MM.1S (cell line): ENCODE results near the gene FAM83F.
A peak's percentile ranks its signal among the peaks of the same experiment; 100 is the strongest.

Source experiments
- DNase-seq: peaks from one replicate; pipeline ENCODE4 v3.0.0-alpha.2; 2015
- H2AFZ ChIP-seq: fragments of 300-600 bp; sonication (generic); 2 replicates; pipeline ENCODE4 v1.6.0; 2016; ENCODE audit warnings: antibody characterized with exemption, low read length
- H3F3A ChIP-seq: fragments of 300-600 bp; sonication (generic); 2 replicates; pipeline ENCODE4 v1.6.1; 2016; ENCODE audit warnings: mild to moderate bottlenecking, antibody characterized with exemption, low read length, moderate library complexity, mixed read lengths; ENCODE audit not compliant: insufficient read depth
- H3K27ac ChIP-seq: fragments of 300-600 bp; sonication (generic); 2 replicates; pipeline ENCODE4 v1.5.1; 2016; ENCODE audit warnings: mild to moderate bottlenecking, low read length
- H3K27me3 ChIP-seq: fragments of 300-600 bp; sonication (generic); replicated peaks from 2 replicates; pipeline ENCODE4 v1.6.0; 2016; ENCODE audit warnings: low read length; ENCODE audit not compliant: insufficient read depth
- H3K36me3 ChIP-seq: fragments of 300-600 bp; sonication (generic); replicated peaks from 2 replicates; pipeline ENCODE4 v1.6.1; 2016; ENCODE audit warnings: mild to moderate bottlenecking, low read length, mixed read lengths; ENCODE audit not compliant: insufficient read depth
- H3K4me1 ChIP-seq: fragments of 300-600 bp; sonication (generic); 2 replicates; pipeline ENCODE4 v1.6.1; 2016; ENCODE audit warnings: low read length, mixed read lengths
- H3K4me2 ChIP-seq: fragments of 300-600 bp; sonication (generic); 2 replicates; pipeline ENCODE4 v1.6.0; 2016; ENCODE audit warnings: low read depth, low read length
- H3K4me3 ChIP-seq: fragments of 300-600 bp; sonication (generic); 2 replicates; pipeline ENCODE4 v1.5.1; 2016; ENCODE audit warnings: low read length, mixed read lengths
- H3K79me2 ChIP-seq: fragments of 300-600 bp; sonication (generic); 2 replicates; pipeline ENCODE4 v1.6.1; 2016; ENCODE audit warnings: mixed run types, low read length, mixed read lengths
- H3K9ac ChIP-seq: fragments of 300-600 bp; sonication (generic); 2 replicates; pipeline ENCODE4 v1.6.1; 2016; ENCODE audit warnings: low read length, mixed read lengths
- H3K9me2 ChIP-seq: fragments of 300-600 bp; sonication (generic); replicated peaks from 2 replicates; pipeline ENCODE4 v1.6.1; 2016; ENCODE audit warnings: mild to moderate bottlenecking, low read length, mixed read lengths; ENCODE audit not compliant: insufficient read depth
- H3K9me3 ChIP-seq: fragments of 300-600 bp; sonication (generic); replicated peaks from 2 replicates; pipeline ENCODE4 v1.6.1; 2016; ENCODE audit warnings: mild to moderate bottlenecking, low read length, mixed read lengths; ENCODE audit not compliant: insufficient read depth
- H4K20me1 ChIP-seq: fragments of 300-600 bp; sonication (generic); 2 replicates; pipeline ENCODE4 v1.6.1; 2016; ENCODE audit warnings: mild to moderate bottlenecking, low read length, moderate library complexity, mixed read lengths; ENCODE audit not compliant: insufficient read depth
- CTCF ChIP-seq: fragments of 300-600 bp; sonication (generic); IDR thresholded peaks from 2 replicates; pipeline ENCODE4 v1.5.1; 2016; ENCODE audit warnings: antibody characterized with exemption, low read length, mixed read lengths
- EZH2 ChIP-seq: fragments of 300-600 bp; sonication (generic); optimal IDR thresholded peaks from 2 replicates; pipeline ENCODE3; 2017; ENCODE audit warnings: low read depth, mild to moderate bottlenecking, antibody characterized with exemption, low read length, mixed read lengths
- EZH2phosphoT487 ChIP-seq: fragments of 300-600 bp; sonication (generic); IDR thresholded peaks from 2 replicates; pipeline ENCODE4 v1.6.1; 2018; ENCODE audit warnings: antibody characterized with exemption, low read length

Gene FAM83F

DNA sequence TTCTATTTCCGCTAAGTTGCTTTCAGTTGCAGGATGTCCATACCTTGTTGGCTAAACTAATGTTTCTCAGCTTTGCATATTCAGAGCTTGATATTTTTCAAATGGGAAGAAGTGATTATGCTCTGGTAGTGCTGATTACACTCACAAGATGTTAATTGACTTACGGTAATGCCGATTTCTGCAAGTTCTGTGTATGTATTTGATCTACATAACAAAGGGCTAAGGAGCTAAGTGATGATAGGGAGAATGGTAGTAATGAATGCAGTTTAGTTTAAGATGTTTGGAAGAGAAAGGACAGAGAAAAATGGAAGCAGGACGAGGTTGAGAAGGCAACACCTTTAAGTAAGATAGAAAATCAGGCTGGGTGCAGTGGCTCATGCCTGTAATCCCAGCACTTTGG, 61.4 kb downstream of the FAM83F start:
- H3F3A ChIP-seq, result peaks cover 13% of the 10 kb centered on the region
- no peak for TF ChIP-seq EZH2
- no peak for TF ChIP-seq EZH2phosphoT487
- TF ChIP-seq CTCF, result no peak
- no peaks in the 10 kb centered on the region for H3K36me3 ChIP-seq
- H3K4me3 ChIP-seq, result no peak overlapping the region
- H3K9me2 ChIP-seq, result no peaks in the 10 kb centered on the region
- no peak for DNase-seq
- peaks cover 25% of the 10 kb centered on the region for H3K4me1 ChIP-seq
- no peaks in the 10 kb centered on the region for H3K27me3 ChIP-seq
- no peak overlapping the region for H2AFZ ChIP-seq
- H3K9me3 ChIP-seq, result no peaks in the 10 kb centered on the region
- H3K4me2 ChIP-seq, result peak overlapping the region; percentile 56
- peaks cover 69% of the 10 kb centered on the region for H3K79me2 ChIP-seq
- H4K20me1 ChIP-seq, result no peaks in the 10 kb centered on the region
- peak overlapping the region; percentile 42; the same call in 1 of the 2 replicates for H3K27ac ChIP-seq
- H3K9ac ChIP-seq, result no peak overlapping the region

DNA sequence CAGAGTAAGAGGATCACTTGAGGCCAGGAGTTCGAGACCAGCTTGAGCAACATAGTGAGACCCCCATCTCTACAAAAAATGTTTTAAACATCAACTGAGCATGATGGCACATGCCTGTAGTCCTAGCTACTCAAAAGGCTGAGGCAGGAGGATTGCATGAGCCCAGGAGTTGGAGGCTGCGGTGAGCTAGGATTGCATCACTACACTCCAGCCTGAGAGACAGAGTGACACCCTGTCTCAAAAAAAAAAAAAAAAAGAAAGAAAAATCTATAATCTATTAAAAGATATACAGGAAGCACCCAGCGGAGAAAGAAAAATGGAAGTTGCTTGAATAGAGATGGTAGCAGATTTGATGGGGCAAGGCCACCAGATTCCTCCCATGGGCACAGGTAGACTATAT, 61.8 kb downstream of the FAM83F start:
- no peak overlapping the region for H3K4me2 ChIP-seq
- no peaks in the 10 kb centered on the region for H3K27me3 ChIP-seq
- peaks cover 66% of the 10 kb centered on the region for H3K79me2 ChIP-seq
- peaks cover 21% of the 10 kb centered on the region for H3K4me1 ChIP-seq
- no peak for DNase-seq
- H3F3A ChIP-seq, result peaks cover 9% of the 10 kb centered on the region
- no peaks in the 10 kb centered on the region for H3K9me2 ChIP-seq
- H3K9ac ChIP-seq, result no peak overlapping the region
- H2AFZ ChIP-seq, result no peak overlapping the region
- H3K27ac ChIP-seq, result no peak overlapping the region
- TF ChIP-seq EZH2phosphoT487 (no peak), CTCF (no peak), EZH2 (no peak)
- no peak overlapping the region for H3K4me3 ChIP-seq
- H3K9me3 ChIP-seq, result no peaks in the 10 kb centered on the region
- no peaks in the 10 kb centered on the region for H4K20me1 ChIP-seq
- H3K36me3 ChIP-seq, result no peaks in the 10 kb centered on the region

- Histone ChIP-seq H3K9ac (no peak overlapping the region), H3K4me3 (no peak overlapping the region), H3K36me3 (no peaks in the 10 kb centered on the region), H3K27me3 (no peaks in the 10 kb centered on the region), H3K4me2 (no peak overlapping the region), H3K4me1 (peaks cover 15% of the 10 kb centered on the region), H4K20me1 (no peaks in the 10 kb centered on the region), H3K9me3 (no peaks in the 10 kb centered on the region), H3K27ac (no peak overlapping the region), H3F3A (0 out of 2 replicates have a peak, but pooled peaks cover 3% of the 10 kb centered on the region), H2AFZ (no peak overlapping the region), H3K79me2 (peaks cover 62% of the 10 kb centered on the region), H3K9me2 (no peaks in the 10 kb centered on the region)
- no peak for TF ChIP-seq CTCF
- no peak for DNase-seq
These were observed 62.9 kb downstream of the FAM83F start for GRCh38 chr22:40057652-40058051.
